ENCODE data around the gene SLC2A4. TPM values are rescaled to one million over a fixed set of nuclear protein-coding genes. Genes with fewer than 3 reads are reported as not detected.

The SLC2A4 gene
- total RNA-seq, 1 donor from 2014 or later, result 0.30 TPM

GRCh38 chr17:7328009-7328408 lies 46.5 kb downstream of the SLC2A4 start:
- peak overlapping the region; percentile 88 for H3K9ac ChIP-seq (ENCODE audit: low read length)
- peak overlapping the region; percentile 98 for H3K4me2 ChIP-seq (ENCODE audit: low read length)
- DNase-seq (ENCODE audit: low read depth) (no peak), FAIRE-seq (no peak)
- H3K79me2 ChIP-seq (ENCODE audit: insufficient read depth, low read length), result peaks cover 29% of the 10 kb centered on the region
- no peaks in the 10 kb centered on the region for H3K27me3 ChIP-seq (ENCODE audit: insufficient read depth, low read length)
- peaks cover 10% of the 10 kb centered on the region for H3K36me3 ChIP-seq (ENCODE audit: insufficient read depth, low read length)
- Mint-ChIP-seq H3K36me3 (ENCODE audit: low read depth, unreplicated experiment) (peaks cover 9% of the 10 kb centered on the region), H3K9me3 (ENCODE audit: unreplicated experiment) (no peaks in the 10 kb centered on the region), H3K4me3 (ENCODE audit: unreplicated experiment) (peak overlapping the region; percentile 95), H3K4me1 (ENCODE audit: low read depth, unreplicated experiment) (peaks cover 10% of the 10 kb centered on the region), H3K27ac (ENCODE audit: unreplicated experiment) (no peak overlapping the region), H3K27me3 (ENCODE audit: low read depth, unreplicated experiment) (no peaks in the 10 kb centered on the region)
- H2AFZ ChIP-seq (ENCODE audit: low read depth, low read length), result no peak overlapping the region
- H4K20me1 ChIP-seq (ENCODE audit: insufficient read depth, low read length), result peaks cover 11% of the 10 kb centered on the region
- no peak overlapping the region for H3K27ac ChIP-seq (ENCODE audit: low read depth, low read length)
- TF ChIP-seq EZH2 (IDR thresholded peaks at IDR 0.05; ENCODE audit: insufficient read depth, low read length) (no peak), CTCF (IDR thresholded peaks at IDR 0.05; ENCODE audit: insufficient read depth, low read depth, low read length) (no peak)
- H3K4me3 ChIP-seq (ENCODE audit: insufficient read depth, low read depth, low read length), result no peak overlapping the region
- H3K9me3 ChIP-seq (ENCODE audit: insufficient read depth, low read depth, low read length), result no peaks in the 10 kb centered on the region
- peaks cover 8% of the 10 kb centered on the region for H3K4me1 ChIP-seq (ENCODE audit: insufficient read depth, low read length)

- Mint-ChIP-seq H3K36me3 (ENCODE audit: low read depth, unreplicated experiment) (peaks cover 6% of the 10 kb centered on the region), H3K4me3 (ENCODE audit: unreplicated experiment) (peak within 1 kb of the TSS; percentile 95), H3K9me3 (ENCODE audit: unreplicated experiment) (no peaks in the 10 kb centered on the region), H3K27ac (ENCODE audit: unreplicated experiment) (peak within 1 kb of the TSS; percentile 96), H3K27me3 (ENCODE audit: low read depth, unreplicated experiment) (no peaks in the 10 kb centered on the region), H3K4me1 (ENCODE audit: low read depth, unreplicated experiment) (peaks cover 10% of the 10 kb centered on the region)
- Histone ChIP-seq H2AFZ (ENCODE audit: low read depth, low read length) (peak within 1 kb of the TSS; percentile 97), H3K27me3 (ENCODE audit: insufficient read depth, low read length) (no peaks in the 10 kb centered on the region), H3K4me3 (ENCODE audit: insufficient read depth, low read depth, low read length) (peak within 1 kb of the TSS; percentile 97), H3K4me1 (ENCODE audit: insufficient read depth, low read length) (peaks cover 8% of the 10 kb centered on the region), H3K9ac (ENCODE audit: low read length) (peak within 1 kb of the TSS; percentile 88), H3K9me3 (ENCODE audit: insufficient read depth, low read depth, low read length) (no peaks in the 10 kb centered on the region), H4K20me1 (ENCODE audit: insufficient read depth, low read length) (peaks cover 9% of the 10 kb centered on the region), H3K79me2 (ENCODE audit: insufficient read depth, low read length) (peaks cover 29% of the 10 kb centered on the region), H3K27ac (ENCODE audit: low read depth, low read length) (peak within 1 kb of the TSS; percentile 79), H3K4me2 (ENCODE audit: low read length) (peak within 1 kb of the TSS; percentile 98), H3K36me3 (ENCODE audit: insufficient read depth, low read length) (peaks cover 2% of the 10 kb centered on the region)
- no peak for TF ChIP-seq EZH2 (IDR thresholded peaks at IDR 0.05; ENCODE audit: insufficient read depth, low read length)
- TF ChIP-seq CTCF (IDR thresholded peaks at IDR 0.05; ENCODE audit: insufficient read depth, low read depth, low read length), result no peak
- DNase-seq (ENCODE audit: low read depth) (no peak), FAIRE-seq (no peak)
These were observed 47.4 kb downstream of the SLC2A4 start, which contains the start of gene NEURL4 for GRCh38 chr17:7328840-7329373. TSS of gene NEURL4 (minus strand) at chr17:7329335. CDS start at chr17:7329312, 23 bp downstream.

- Histone ChIP-seq H3K9ac (ENCODE audit: low read length) (peak overlapping the region; percentile 88), H3K4me2 (ENCODE audit: low read length) (peak overlapping the region; percentile 98), H3K79me2 (ENCODE audit: insufficient read depth, low read length) (peaks cover 29% of the 10 kb centered on the region), H3K27ac (ENCODE audit: low read depth, low read length) (peak overlapping the region; percentile 79), H3K4me1 (ENCODE audit: insufficient read depth, low read length) (peaks cover 8% of the 10 kb centered on the region), H3K27me3 (ENCODE audit: insufficient read depth, low read length) (no peaks in the 10 kb centered on the region), H3K4me3 (ENCODE audit: insufficient read depth, low read depth, low read length) (peak overlapping the region; percentile 97), H3K9me3 (ENCODE audit: insufficient read depth, low read depth, low read length) (no peaks in the 10 kb centered on the region), H2AFZ (ENCODE audit: low read depth, low read length) (peak overlapping the region; percentile 97), H3K36me3 (ENCODE audit: insufficient read depth, low read length) (peaks cover 2% of the 10 kb centered on the region), H4K20me1 (ENCODE audit: insufficient read depth, low read length) (peaks cover 6% of the 10 kb centered on the region)
- H3K36me3 Mint-ChIP-seq (ENCODE audit: low read depth, unreplicated experiment), result peaks cover 2% of the 10 kb centered on the region
- H3K9me3 Mint-ChIP-seq (ENCODE audit: unreplicated experiment), result no peaks in the 10 kb centered on the region
- no peaks in the 10 kb centered on the region for H3K27me3 Mint-ChIP-seq (ENCODE audit: low read depth, unreplicated experiment)
- H3K27ac Mint-ChIP-seq (ENCODE audit: unreplicated experiment), result peak overlapping the region; percentile 96
- H3K4me1 Mint-ChIP-seq (ENCODE audit: low read depth, unreplicated experiment), result peaks cover 10% of the 10 kb centered on the region
- H3K4me3 Mint-ChIP-seq (ENCODE audit: unreplicated experiment), result peak overlapping the region; percentile 89
- DNase-seq (ENCODE audit: low read depth), result peak; percentile 100
- peak; percentile 88 for FAIRE-seq
- no peak for TF ChIP-seq EZH2 (IDR thresholded peaks at IDR 0.05; ENCODE audit: insufficient read depth, low read length)
- no peak for TF ChIP-seq CTCF (IDR thresholded peaks at IDR 0.05; ENCODE audit: insufficient read depth, low read depth, low read length)
These were observed 48.0 kb downstream of the SLC2A4 start for GRCh38 chr17:7329374-7329996.

Measured in astrocyte (in vitro differentiated cells and primary cell).